Measurements from ENCODE around the gene MYO3B. TPM values are rescaled to one million over a fixed set of nuclear protein-coding genes. Genes with fewer than 3 reads are reported as not detected.

Gene MYO3B
- total RNA-seq, 5 donors from 2014 or later (not counting 1 experiment from before 2014, with no cell fraction given) = 0.26 to 0.28 TPM; not detected in 3

DNA sequence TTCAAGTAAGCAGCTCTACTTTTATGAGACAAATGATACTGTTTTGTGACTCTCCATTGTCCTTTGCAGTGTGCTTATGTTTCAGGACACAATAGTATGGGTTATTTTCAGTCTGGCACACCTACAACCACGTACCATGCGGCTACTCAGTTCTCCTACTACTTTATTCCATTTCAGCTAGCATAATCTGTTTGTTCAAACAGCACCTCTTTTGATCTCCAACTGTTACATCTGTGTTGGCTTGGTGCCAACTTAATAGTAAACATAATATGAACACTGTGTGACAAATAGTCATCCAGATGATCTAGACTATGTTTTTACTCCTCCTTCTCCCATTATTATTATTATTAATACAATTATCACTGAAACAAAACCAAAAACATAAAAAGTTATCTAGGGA, 40.5 kb downstream of the MYO3B start:
- H3K4me1 ChIP-seq (ENCODE audit: control insufficient read depth in 1 of 2, extremely low read depth in 1 of 2, insufficient read depth in 2 of 2, low read length in 2 of 2) = no peaks in the 10 kb centered on the region
- ChIA-PET CTCF (no interaction called here), POLR2A (no interaction called here)
- Mint-ChIP-seq H3K27me3 (peaks cover 0 to 3% of the 10 kb centered on the region in 2 donors), H3K9me3 (no peaks in the 10 kb centered on the region), H3K27ac (no peak overlapping the region), H3K4me3 (no peak overlapping the region), H3K4me1 (peaks cover 0 to 2% (median 0%) of the 10 kb centered on the region in 3 donors), H3K36me3 (no peaks in the 10 kb centered on the region)
- DNase-seq = no peak
- H3K36me3 ChIP-seq (ENCODE audit: control insufficient read depth in 2 of 2, extremely low read depth in 1 of 2, insufficient read depth in 1 of 2, low read length in 1 of 2) = no peaks in the 10 kb centered on the region
- no CpG with 5 or more reads among the region's 2 CpGs for WGBS (ENCODE audit: insufficient coverage)
- H3K27me3 ChIP-seq (replicated peaks in 1 of 2; ENCODE audit: control insufficient read depth in 2 of 2, extremely low read depth in 1 of 2, insufficient read depth in 2 of 2, low read length in 1 of 2) = no peaks in the 10 kb centered on the region
- no peak overlapping the region for H3K4me3 ChIP-seq (ENCODE audit: control insufficient read depth in 1 of 2, extremely low read depth in 1 of 2, low read length in 1 of 2)
- H3K9me3 ChIP-seq = no peaks in the 10 kb centered on the region
- no peak overlapping the region for H3K27ac ChIP-seq (ENCODE audit: low read length)
- no peak for ATAC-seq (replicated peaks in 1 of 4)

GRCh38 chr2:170218931-170219330, 41.0 kb downstream of the MYO3B start:
- DNase-seq (no peak), ATAC-seq (replicated peaks in 1 of 4) (no peak)
- Histone ChIP-seq H3K27ac (ENCODE audit: low read length) (no peak overlapping the region), H3K4me1 (ENCODE audit: control insufficient read depth in 1 of 2, extremely low read depth in 1 of 2, insufficient read depth in 2 of 2, low read length in 2 of 2) (no peaks in the 10 kb centered on the region), H3K36me3 (ENCODE audit: control insufficient read depth in 2 of 2, extremely low read depth in 1 of 2, insufficient read depth in 1 of 2, low read length in 1 of 2) (no peaks in the 10 kb centered on the region), H3K9me3 (no peaks in the 10 kb centered on the region), H3K27me3 (replicated peaks in 1 of 2; ENCODE audit: control insufficient read depth in 2 of 2, extremely low read depth in 1 of 2, insufficient read depth in 2 of 2, low read length in 1 of 2) (no peaks in the 10 kb centered on the region), H3K4me3 (ENCODE audit: control insufficient read depth in 1 of 2, extremely low read depth in 1 of 2, low read length in 1 of 2) (no peak overlapping the region)
- Mint-ChIP-seq H3K9me3 (no peaks in the 10 kb centered on the region), H3K36me3 (no peaks in the 10 kb centered on the region), H3K4me1 (peaks cover 0 to 2% (median 0%) of the 10 kb centered on the region in 3 donors), H3K27ac (no peak overlapping the region), H3K4me3 (no peak overlapping the region), H3K27me3 (peaks cover 0 to 3% of the 10 kb centered on the region in 2 donors)
- no CpG with 5 or more reads among the region's 1 CpG for WGBS (ENCODE audit: insufficient coverage)
- ChIA-PET POLR2A (no interaction called here), CTCF (no interaction called here)

DNA sequence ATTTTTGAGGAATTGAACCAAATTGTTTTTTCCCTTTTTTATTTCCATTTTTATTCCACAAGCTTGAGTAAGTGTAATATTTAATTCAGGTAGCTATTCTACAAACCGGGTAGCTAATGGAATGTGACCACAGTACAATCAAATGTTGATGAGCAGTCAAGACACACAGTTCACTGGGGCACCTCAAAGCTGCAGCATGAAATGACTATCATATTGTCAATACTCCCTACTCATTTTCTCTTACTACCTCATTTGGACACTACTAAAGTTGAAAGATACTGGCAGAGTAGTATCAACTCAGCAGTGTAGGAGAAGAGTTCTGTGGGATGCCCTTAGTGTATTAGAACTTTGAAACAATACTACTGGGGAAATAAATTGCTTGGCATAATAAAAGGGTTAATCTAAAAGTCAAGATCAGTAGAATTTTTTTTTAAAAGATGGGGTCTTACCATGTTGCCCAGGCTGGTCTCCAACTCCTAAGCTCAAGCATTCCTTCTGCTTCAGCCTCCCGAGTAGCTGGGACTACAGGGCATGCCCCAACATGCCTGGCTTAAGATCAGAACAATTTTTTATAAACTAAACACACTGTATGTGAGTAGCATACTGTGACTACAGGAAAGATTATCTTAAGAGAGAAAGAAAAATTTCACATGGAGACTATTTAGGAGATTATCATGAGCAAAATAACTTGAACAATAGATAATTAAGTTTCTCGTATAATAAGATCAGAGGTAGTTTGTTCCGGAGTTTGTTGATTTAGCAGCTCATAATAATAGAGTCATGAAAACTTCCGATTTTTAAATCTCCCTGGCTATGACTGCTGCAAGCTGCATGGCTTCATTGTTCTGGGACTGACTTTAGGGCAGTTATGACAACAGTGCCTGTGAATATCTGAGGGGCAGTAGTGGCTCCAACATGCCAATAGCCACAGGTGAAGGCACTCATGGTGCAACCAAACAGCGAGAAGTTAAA, 43.7 kb downstream of the MYO3B start:
- ATAC-seq (replicated peaks in 1 of 4) (no peak), DNase-seq (no peak)
- H3K36me3 ChIP-seq (ENCODE audit: control insufficient read depth in 2 of 2, extremely low read depth in 1 of 2, insufficient read depth in 1 of 2, low read length in 1 of 2) = no peaks in the 10 kb centered on the region
- no peak overlapping the region for H3K27ac ChIP-seq (ENCODE audit: low read length)
- ChIA-PET CTCF (no interaction called here), POLR2A (no interaction called here)
- no peaks in the 10 kb centered on the region for H3K4me1 ChIP-seq (ENCODE audit: control insufficient read depth in 1 of 2, extremely low read depth in 1 of 2, insufficient read depth in 2 of 2, low read length in 2 of 2)
- no peaks in the 10 kb centered on the region for H3K9me3 ChIP-seq
- H3K27ac Mint-ChIP-seq = no peak overlapping the region
- peaks cover 0 to 2% (median 0%) of the 10 kb centered on the region in 3 donors for H3K4me1 Mint-ChIP-seq
- H3K27me3 ChIP-seq (replicated peaks in 1 of 2; ENCODE audit: control insufficient read depth in 2 of 2, extremely low read depth in 1 of 2, insufficient read depth in 2 of 2, low read length in 1 of 2) = no peaks in the 10 kb centered on the region
- H3K4me3 ChIP-seq (ENCODE audit: control insufficient read depth in 1 of 2, extremely low read depth in 1 of 2, low read length in 1 of 2) = no peak overlapping the region
- H3K36me3 Mint-ChIP-seq = no peaks in the 10 kb centered on the region
- H3K4me3 Mint-ChIP-seq = no peak overlapping the region
- 87% methylated on average over 3 of the region's 6 CpGs for WGBS (ENCODE audit: insufficient coverage)
- no peaks in the 10 kb centered on the region for H3K9me3 Mint-ChIP-seq
- H3K27me3 Mint-ChIP-seq = no peaks in the 10 kb centered on the region

GRCh38 chr2:170222298-170222697, 44.4 kb downstream of the MYO3B start:
- POLR2A ChIA-PET = no interaction called here

GRCh38 chr2:170222842-170223241, 44.9 kb downstream of the MYO3B start:
- no peaks in the 10 kb centered on the region for H3K36me3 Mint-ChIP-seq
- DNase-seq = no peak
- no peak overlapping the region for H3K4me3 Mint-ChIP-seq
- Histone ChIP-seq H3K4me3 (ENCODE audit: control insufficient read depth in 1 of 2, extremely low read depth in 1 of 2, low read length in 1 of 2) (no peak overlapping the region), H3K27ac (ENCODE audit: low read length) (no peak overlapping the region), H3K27me3 (replicated peaks in 1 of 2; ENCODE audit: control insufficient read depth in 2 of 2, extremely low read depth in 1 of 2, insufficient read depth in 2 of 2, low read length in 1 of 2) (peaks cover 0 to 5% of the 10 kb centered on the region in 2 experiments), H3K4me1 (ENCODE audit: control insufficient read depth in 1 of 2, extremely low read depth in 1 of 2, insufficient read depth in 2 of 2, low read length in 2 of 2) (no peaks in the 10 kb centered on the region), H3K36me3 (ENCODE audit: control insufficient read depth in 2 of 2, extremely low read depth in 1 of 2, insufficient read depth in 1 of 2, low read length in 1 of 2) (no peaks in the 10 kb centered on the region), H3K9me3 (no peaks in the 10 kb centered on the region)
- H3K27ac Mint-ChIP-seq = no peak overlapping the region
- CTCF ChIA-PET = no interaction called here
- peaks cover 0 to 2% (median 0%) of the 10 kb centered on the region in 3 donors for H3K4me1 Mint-ChIP-seq
- H3K27me3 Mint-ChIP-seq = no peaks in the 10 kb centered on the region
- 20% methylated on average over 2 of the region's 2 CpGs for WGBS (ENCODE audit: insufficient coverage)
- no peaks in the 10 kb centered on the region for H3K9me3 Mint-ChIP-seq
- no peak for ATAC-seq (replicated peaks in 1 of 4)
- POLR2A ChIA-PET = no interaction called here

More at GRCh38 chr2:170222298-170222697, 44.4 kb downstream of the MYO3B start:
- ATAC-seq (replicated peaks in 1 of 4) = no peak
- H3K36me3 Mint-ChIP-seq = no peaks in the 10 kb centered on the region
- Histone ChIP-seq H3K36me3 (ENCODE audit: control insufficient read depth in 2 of 2, extremely low read depth in 1 of 2, insufficient read depth in 1 of 2, low read length in 1 of 2) (no peaks in the 10 kb centered on the region), H3K9me3 (no peaks in the 10 kb centered on the region), H3K27me3 (replicated peaks in 1 of 2; ENCODE audit: control insufficient read depth in 2 of 2, extremely low read depth in 1 of 2, insufficient read depth in 2 of 2, low read length in 1 of 2) (peaks cover 0 to 5% of the 10 kb centered on the region in 2 experiments), H3K4me1 (ENCODE audit: control insufficient read depth in 1 of 2, extremely low read depth in 1 of 2, insufficient read depth in 2 of 2, low read length in 2 of 2) (no peaks in the 10 kb centered on the region), H3K4me3 (ENCODE audit: control insufficient read depth in 1 of 2, extremely low read depth in 1 of 2, low read length in 1 of 2) (no peak overlapping the region), H3K27ac (ENCODE audit: low read length) (no peak overlapping the region)
- H3K27me3 Mint-ChIP-seq = no peaks in the 10 kb centered on the region
- no peak overlapping the region for H3K4me3 Mint-ChIP-seq
- H3K4me1 Mint-ChIP-seq = peaks cover 0 to 2% (median 0%) of the 10 kb centered on the region in 3 donors
- CTCF ChIA-PET = no interaction called here
- no peaks in the 10 kb centered on the region for H3K9me3 Mint-ChIP-seq
- no peak for DNase-seq
- 70% methylated on average over 2 of the region's 5 CpGs for WGBS (ENCODE audit: insufficient coverage)
- H3K27ac Mint-ChIP-seq = no peak overlapping the region

GRCh38 chr2:170224692-170225294, 46.8 kb downstream of the MYO3B start:
- Histone ChIP-seq H3K4me3 (ENCODE audit: control insufficient read depth in 1 of 2, extremely low read depth in 1 of 2, low read length in 1 of 2) (no peak overlapping the region), H3K27me3 (replicated peaks in 1 of 2; ENCODE audit: control insufficient read depth in 2 of 2, extremely low read depth in 1 of 2, insufficient read depth in 2 of 2, low read length in 1 of 2) (peaks cover 0 to 5% of the 10 kb centered on the region in 2 experiments), H3K27ac (ENCODE audit: low read length) (no peak overlapping the region), H3K9me3 (no peaks in the 10 kb centered on the region), H3K4me1 (ENCODE audit: control insufficient read depth in 1 of 2, extremely low read depth in 1 of 2, insufficient read depth in 2 of 2, low read length in 2 of 2) (no peaks in the 10 kb centered on the region), H3K36me3 (ENCODE audit: control insufficient read depth in 2 of 2, extremely low read depth in 1 of 2, insufficient read depth in 1 of 2, low read length in 1 of 2) (no peaks in the 10 kb centered on the region)
- H3K4me3 Mint-ChIP-seq = no peak overlapping the region
- POLR2A ChIA-PET = no interaction called here
- WGBS (ENCODE audit: insufficient coverage) = 69% methylated on average over 3 of the region's 7 CpGs
- H3K27me3 Mint-ChIP-seq = no peaks in the 10 kb centered on the region
- DNase-seq (no peak), ATAC-seq (replicated peaks in 1 of 4) (no peak)
- no peaks in the 10 kb centered on the region for H3K9me3 Mint-ChIP-seq
- H3K4me1 Mint-ChIP-seq = peaks cover 0 to 2% (median 0%) of the 10 kb centered on the region in 3 donors
- CTCF ChIA-PET = interaction anchor here in 1 of 2 donors (0.6 kb wide), 1 partner anchor 176 kb away, joined by 4 read pairs; no protein-coding TSS in a partner anchor
- H3K36me3 Mint-ChIP-seq = no peaks in the 10 kb centered on the region
- no peak overlapping the region for H3K27ac Mint-ChIP-seq
